CD4-positive, alpha-beta T cell treated with Interleukin-12 subunit alpha and Interleukin-12 subunit beta, for 1 hour (primary cell): ENCODE results near the gene CLMN.

Source experiments
- DNase-seq: peaks from one replicate; pipeline ENCODE4 v3.0.0-alpha.2; 2020

The CLMN gene

DNA sequence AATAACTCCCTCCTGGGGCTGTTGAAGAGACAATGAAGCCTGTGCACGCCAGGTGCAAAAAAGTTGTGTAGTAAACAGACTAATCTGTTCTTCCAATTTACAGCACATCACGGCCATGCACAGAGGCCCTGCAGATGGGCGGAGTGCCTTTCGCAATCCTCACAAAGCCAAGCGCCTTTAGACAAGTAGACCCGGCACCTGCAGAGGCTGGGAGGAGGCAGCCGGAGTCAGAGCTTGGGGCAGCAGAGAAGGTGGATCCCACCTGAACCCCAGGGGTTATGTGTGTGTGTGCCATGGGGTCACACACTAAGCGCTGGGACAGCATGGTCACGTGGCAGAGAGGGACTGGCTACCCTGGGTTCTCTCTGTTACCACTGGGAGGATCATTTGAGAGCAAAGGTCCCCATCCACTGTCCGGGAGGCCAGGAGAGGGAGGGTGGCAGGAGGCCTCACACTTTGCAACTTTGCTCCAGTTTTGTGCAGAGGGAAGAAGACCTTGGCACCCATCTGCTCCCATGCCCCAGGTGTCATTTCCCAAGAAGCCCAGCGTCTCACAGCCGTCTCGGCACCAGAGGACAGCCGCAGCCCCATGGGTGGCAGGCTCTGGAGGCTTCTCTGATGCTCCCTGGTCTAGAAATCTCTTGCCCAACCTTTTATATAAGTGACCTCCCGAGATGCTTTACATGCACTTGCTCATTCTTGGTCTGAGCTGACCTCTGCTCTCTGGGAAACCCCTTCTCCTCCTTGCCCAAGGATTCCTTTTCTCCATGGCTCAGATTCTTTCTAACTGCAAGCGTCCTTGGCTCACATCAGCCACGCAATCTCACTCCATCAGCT lies 82.4 kb downstream of the CLMN start:
- no peak for DNase-seq

DNA sequence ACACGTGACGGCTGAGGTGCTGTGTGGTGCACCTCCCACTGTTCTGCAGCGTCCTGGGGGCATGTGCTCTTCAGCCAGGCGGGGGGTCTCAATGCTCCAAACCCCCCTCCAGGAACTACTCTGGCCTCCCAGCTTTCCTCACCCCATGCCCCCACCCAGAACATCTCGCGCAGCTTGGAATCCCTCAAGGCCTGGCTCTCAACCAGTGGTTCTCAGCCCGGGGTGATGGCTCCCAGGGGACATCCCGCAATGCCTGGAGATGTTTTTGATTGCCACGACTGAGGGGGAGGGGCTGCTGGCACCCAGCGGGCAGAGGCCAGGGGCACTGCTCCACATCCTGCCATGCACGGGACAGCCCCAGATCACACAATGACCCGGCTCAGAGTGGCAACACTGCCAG lies 83.5 kb downstream of the CLMN start:
- no peak for DNase-seq

DNA sequence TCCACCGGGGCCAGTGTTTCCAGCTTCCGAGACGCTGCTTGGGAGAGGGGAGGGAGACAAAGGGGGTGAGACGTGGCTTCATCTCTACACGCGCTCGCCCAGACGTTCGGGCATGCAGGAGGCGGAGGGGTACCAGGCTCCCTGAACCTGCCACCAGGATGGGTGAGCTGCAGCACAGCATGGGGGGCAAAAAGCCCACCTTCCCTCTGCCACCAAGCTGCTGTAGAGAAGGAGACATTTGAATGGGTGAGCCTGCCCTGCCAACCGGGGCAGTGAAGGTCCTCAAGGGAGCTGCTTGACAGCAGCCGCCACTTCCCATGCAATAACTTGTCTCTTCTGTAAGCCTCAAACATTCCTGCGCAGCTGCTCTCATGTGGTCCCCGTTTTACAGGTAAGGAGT lies 83.9 kb downstream of the CLMN start:
- DNase-seq, result no peak

DNA sequence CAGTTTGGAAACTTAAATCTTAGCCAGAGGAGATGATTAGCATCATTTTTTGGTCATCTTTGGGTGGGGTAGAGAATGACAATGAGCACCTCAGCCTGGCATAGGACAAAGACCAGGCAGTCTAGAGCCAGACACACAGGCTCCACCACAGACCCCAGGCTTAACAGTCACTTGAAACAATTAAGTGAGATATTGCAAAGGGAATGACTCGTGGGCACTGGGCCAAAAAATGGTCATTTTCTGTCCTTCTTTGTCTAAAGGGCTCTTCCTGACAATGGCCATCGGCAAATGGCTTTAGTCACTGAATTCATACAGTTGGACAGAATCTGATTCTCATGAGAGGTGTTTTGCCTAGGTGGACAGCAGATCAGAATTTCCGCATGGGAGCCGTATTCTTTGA lies 84.4 kb downstream of the CLMN start:
- DNase-seq, result no peak

DNA sequence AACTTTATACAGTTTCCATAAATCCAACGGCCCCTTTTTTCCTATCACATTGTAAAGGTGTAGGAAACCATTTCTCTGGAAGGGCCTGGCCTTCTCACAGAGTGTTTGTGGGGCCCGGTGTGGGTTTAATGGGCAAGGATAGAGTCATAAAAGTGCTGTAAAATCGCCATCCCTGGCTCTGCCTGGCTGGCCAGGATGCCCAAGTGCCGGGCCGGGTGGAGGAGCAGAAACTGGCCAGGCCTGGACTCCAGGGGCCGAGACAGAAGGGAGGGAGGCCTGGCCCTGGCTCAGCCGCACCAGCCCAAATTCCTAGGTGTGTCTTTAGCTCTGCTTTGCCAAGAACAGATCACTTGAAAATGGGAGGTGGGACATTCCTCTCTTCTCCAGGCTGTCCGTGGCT lies 85.3 kb downstream of the CLMN start:
- DNase-seq, result no peak

- no peak for DNase-seq
These were observed 85.9 kb downstream of the CLMN start for GRCh38 chr14:95233702-95234241.

- no peak for DNase-seq
These were observed 86.7 kb downstream of the CLMN start for GRCh38 chr14:95232894-95233584.

GRCh38 chr14:95231966-95232633 lies 87.6 kb downstream of the CLMN start:
- no peak for DNase-seq

- DNase-seq, result no peak
These were observed 90.0 kb downstream of the CLMN start for GRCh38 chr14:95229749-95230148.

- no peak for DNase-seq
These were observed 91.5 kb downstream of the CLMN start for GRCh38 chr14:95228240-95228639.

DNA sequence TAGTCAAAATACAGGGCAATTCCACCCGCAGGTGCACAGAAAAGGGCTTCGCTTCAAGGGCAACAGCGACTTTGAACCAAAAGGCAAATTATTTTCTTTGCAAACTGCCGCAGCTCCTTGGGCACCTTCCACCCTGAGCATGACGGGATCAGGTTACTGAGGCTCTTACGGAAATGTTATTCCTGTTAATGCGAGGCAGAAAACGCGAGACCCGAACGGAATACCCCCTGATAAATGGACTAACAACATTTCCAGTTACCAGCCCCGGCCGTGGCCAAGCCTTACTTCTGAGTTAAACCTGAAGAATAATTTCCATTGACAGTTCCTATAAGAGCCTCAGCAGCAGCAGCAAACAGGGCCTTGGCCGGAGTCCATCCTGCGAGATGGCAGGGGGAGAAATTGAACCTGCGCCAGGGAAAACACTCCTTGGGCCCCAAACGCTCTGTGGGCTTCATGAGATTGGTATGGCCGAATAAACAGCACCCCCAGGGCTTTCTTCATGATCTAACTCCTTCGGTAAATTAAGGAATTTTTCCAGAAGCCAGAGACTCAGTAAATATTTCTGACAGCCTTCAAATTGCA lies 92.3 kb downstream of the CLMN start:
- DNase-seq, result no peak

GRCh38 chr14:95226801-95227200 lies 92.9 kb downstream of the CLMN start:
- DNase-seq, result no peak

DNA sequence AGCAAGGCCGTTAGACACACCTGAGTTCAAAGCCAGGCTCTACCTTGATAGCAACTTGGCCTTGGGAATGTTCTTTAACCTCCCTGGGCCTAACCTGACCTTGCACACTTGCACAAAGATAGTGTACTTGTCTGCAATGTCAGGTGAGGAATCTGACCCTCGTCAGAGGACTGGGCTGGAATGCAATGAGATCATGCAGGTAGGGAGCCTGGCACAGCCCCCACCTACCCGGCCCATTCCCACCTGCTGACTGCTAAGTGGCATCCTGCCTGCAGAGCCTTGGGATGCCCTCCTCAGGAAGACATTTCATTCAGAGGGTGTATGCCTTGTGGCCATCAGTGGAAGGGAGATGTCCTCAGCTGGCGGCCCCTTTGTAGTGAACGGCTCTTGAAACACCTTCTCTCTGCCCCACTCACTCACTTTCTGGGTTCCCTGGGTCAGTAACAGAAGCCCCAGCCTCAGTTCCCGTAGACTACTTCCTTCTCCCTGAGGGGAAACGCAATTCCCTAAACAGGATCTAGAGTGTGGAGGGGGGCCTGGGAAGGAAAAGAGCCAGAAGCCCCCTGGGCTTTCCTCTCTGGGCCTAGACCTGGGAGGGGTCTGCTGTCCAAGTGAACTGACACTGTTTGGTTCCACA lies 94.3 kb downstream of the CLMN start:
- no peak for DNase-seq

- DNase-seq, result no peak
These were observed 96.8 kb downstream of the CLMN start for GRCh38 chr14:95222870-95223398.

GRCh38 chr14:95222151-95222631 lies 97.5 kb downstream of the CLMN start:
- DNase-seq, result no peak

DNA sequence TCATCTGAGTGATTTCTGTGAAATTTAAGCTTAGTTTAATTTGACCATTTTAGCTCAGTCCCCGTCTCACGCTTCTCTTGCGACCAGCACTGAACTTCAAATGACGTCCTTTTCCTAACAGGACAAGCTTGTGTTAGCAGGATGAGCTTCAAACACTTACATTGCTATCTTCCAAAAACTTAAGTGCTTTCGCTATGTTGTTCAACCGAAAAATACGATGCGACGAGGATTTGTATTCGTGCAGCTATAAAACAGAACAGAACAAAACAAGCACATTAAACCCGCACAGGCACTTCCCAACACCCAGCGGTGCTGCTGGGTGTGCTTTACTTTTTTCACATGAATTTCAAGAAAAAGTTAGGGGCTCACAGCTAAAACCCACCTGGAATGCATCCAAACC lies 98.2 kb downstream of the CLMN start:
- DNase-seq, result no peak

GRCh38 chr14:95220663-95221231 lies 99.0 kb downstream of the CLMN start:
- DNase-seq, result no peak

- no peak for DNase-seq
These were observed 101.1 kb downstream of the CLMN start for GRCh38 chr14:95218472-95219193.

DNA sequence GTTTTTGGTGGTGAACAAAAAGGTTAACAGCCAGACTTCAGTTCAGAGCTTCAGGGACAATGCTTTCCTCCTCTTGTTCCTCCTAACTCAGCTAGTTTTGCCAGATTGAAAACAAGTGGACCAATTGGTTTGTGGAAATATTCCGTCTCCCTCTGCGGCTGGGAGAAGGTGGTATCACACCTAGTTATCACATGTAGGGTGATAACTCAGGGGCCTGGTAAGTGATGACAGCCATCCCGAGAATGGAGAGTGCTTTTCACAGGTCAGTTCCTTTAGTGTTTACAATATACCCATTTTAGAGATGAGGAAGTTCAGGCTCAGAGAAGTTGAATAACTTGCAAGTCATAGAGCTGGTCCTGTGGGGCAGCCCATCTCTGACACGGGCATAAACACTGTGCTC lies 101.7 kb downstream of the CLMN start:
- DNase-seq, result no peak

DNA sequence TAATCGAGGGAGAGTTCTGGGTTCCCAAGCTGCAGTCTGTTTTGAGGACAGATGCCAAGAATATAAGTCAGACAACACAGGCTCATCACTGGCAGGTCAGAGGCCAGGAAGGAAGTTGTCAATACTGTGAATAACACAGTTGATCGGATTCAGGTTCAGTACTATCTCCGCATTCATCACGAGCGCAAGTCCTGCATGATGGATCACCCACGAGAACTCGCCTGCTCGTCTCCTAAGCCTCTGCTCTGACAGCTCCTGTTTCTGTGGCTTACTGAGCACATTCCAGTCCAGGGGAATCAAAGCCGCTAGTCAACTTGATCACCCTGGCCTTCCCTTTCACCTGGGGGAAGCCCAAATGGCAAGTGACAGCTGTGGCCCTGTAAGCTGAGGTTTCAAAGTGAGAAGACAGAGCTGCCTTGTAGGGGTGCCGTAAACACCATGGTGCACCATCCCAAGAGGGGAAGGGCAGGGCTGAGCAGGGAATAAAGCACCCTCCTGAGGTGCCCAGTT lies 102.3 kb downstream of the CLMN start:
- no peak for DNase-seq

DNA sequence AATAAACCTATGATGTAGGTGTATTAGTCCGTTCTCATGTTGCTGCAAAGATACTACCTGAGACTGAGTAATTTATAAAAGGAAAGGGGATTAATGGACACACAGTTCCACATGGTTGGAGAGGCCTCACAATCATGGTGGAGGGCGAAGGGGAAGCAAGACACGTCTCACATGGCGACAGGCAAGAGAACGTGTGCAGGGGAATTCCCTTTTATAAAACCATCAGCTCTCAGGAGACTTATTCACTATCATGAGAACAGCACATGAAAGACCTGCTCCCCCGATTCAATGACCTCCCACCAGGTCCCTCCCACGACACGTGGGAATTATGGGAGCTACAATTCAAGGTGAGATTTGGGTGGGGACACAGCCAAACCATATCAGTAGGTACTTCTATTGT lies 103.7 kb downstream of the CLMN start:
- DNase-seq, result no peak
